ENCODE measurements around the gene MRPL50.
"Not testable (repeated sequence)": the region's sequence is repeated elsewhere in the genome, so short reads cannot be mapped to it uniquely, and the experiment has no call there.

Gene MRPL50

DNA sequence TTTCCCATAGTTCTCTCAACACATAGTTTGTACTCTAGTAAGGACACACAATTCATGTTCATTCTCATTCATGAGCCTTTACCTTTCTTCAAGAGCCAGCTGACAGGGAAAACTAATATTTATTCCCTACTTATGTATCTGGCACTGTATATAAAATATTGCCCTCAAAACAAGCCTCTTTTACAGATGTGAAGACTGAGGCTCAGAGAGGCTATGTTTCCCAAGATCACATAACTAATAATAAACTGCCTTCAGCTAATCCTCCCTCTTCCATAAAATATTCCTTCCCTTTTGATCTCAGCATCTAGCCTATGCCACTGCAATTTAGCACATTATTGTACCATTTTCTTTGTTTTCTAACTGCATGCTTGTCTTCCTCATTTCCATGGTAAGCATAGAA lies 19.0 kb upstream of the MRPL50 start:
- DNase-seq = no peak

GRCh38 chr9:101415578-101415977 lies 17.2 kb upstream of the MRPL50 start:
- no peak for DNase-seq

GRCh38 chr9:101414839-101415238 lies 16.4 kb upstream of the MRPL50 start:
- DNase-seq = no peak

DNA sequence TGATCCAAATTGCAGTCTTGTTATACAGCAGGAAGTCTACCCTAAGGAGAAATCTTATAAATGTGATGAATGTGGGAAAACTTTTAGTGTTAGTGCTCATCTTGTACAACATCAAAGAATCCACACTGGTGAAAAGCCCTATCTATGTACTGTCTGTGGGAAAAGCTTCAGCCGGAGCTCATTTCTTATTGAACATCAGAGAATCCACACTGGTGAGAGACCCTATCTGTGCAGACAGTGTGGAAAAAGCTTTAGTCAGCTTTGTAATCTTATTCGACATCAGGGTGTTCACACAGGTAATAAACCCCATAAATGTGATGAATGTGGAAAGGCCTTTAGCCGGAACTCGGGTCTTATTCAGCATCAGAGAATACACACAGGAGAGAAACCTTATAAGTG lies 10.7 kb upstream of the MRPL50 start:
- no peak for DNase-seq

- DNase-seq = no peak
Measured at GRCh38 chr9:101408374-101409078, 10.1 kb upstream of the MRPL50 start.

- DNase-seq = no peak
Measured at GRCh38 chr9:101403516-101404285, 5.3 kb upstream of the MRPL50 start.

GRCh38 chr9:101400120-101400519 lies 1.7 kb upstream of the MRPL50 start:
- DNase-seq = peak; percentile 34

- DNase-seq = peak; percentile 43
Measured at GRCh38 chr9:101399643-101399970, 1.2 kb upstream of the MRPL50 start.

DNA sequence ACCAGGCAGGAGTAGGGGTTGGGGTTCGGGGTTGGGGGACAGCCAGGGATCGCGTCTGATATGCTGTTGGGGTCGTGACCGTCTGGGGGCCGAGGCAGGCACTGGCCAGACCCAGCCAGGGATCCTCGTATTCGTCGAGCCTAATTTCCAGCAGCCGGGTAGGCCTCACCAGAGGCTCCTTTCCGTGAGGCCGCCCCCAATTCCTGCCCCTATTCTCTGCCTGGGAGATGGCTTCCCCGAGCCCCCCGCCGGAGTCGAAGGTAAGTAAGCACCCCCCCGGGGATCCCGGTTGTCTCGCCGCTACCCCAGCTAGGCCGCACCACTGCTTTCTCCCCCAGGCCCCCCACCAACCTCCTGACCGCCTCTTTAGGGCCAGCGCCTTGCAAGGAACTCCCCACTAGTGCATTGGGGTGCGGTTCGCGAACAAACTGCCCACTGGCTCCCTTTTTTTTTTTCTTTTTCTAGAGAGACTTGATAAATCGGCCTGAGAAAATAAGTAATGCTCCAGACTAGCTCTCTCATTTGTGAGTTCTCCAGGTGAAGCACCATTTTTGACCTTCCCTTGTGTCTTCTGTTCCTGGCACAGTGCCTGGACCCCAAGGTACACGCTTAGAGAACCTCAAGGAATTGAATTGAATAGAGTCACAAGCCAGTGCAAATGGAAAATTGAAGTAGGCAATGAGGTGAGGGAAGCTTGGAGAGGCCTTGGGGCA lies 668 bp upstream of the MRPL50 start:
- DNase-seq = peak; percentile 42

GRCh38 chr9:101397746-101398067 lies 711 bp downstream of the MRPL50 start:
- no peak for DNase-seq

DNA sequence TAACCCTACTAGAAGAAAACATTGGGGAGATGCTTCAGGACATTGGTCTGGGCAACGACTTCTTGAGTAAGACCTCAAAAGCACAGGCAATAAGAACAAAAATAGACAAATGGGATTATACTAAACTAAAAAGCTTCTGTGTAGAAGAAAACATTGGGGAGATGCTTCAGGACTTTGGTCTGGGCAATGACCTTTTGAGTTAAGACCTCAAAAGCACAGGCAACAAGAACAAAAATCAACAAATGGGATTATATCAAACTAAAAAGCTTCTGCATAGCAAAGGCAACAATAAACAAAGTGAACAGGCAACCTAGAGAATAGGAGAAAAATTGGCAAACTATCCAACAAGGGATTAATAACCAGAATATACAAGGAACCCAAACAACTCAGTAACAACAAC lies 3.7 kb downstream of the MRPL50 start:
- no peak for DNase-seq

GRCh38 chr9:101393135-101393534 lies 5.3 kb downstream of the MRPL50 start:
- DNase-seq = no peak

GRCh38 chr9:101388507-101388993 lies 9.9 kb downstream of the MRPL50 start:
- peak; percentile 43 for DNase-seq

DNA sequence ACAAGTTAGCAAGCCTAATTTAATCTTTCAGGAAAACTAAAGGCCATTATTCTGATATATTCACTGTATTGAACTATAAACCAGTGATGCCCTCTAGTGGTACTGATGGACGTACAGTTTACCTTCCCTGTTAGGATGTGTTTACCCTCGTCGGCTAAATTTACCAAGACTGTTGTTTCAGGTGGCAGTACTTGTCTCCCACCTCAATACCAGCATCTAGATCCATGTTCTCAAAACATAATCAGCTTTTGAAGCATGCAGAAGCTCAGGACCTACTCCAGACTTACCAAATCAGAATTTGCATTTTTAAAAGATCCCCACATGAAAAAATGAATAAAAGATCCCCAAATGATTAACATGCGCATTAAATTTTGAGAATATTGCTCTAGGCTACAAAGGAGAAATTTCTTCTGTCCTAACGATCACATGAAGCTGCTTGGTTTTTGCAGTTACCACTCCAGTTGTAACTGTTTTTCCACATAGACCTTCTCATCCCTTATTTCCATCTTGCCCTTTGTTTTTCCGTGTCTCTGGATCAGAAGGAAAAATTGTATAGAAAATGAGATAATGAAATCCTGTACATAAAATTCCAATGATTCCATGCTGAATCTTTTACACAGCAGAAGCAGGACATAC lies 10.4 kb downstream of the MRPL50 start:
- peak; percentile 78 for DNase-seq

DNA sequence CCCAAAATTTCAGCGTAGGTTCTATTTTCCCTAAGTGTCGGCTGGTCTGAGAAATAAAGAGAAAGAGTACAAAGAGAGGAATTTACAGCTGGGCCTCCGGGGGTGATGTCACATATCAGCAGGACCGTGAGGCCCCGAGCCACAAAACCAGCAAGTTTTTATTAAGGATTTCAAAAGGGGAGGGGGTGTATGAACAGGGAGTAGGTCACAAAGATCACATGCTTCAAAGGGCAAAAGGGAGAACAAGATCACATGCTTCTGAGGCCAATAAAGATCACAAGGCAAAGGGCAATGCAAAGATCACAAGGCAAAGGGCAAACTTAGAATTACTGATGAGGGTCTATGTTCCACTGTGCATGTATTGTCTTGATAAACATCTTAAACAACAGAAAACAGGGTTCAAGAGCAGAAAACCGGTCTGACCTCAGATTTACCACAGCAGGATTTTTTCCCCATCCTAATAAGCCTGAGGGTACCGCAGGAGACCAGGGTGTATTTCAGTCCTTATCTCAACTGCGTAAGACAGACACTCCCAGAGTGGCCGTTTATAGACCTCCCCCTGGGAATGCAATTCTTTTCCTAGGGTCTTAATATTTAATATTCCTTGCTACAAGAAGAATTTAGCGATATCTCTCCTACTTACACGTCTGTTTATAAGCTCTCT lies 13.4 kb downstream of the MRPL50 start, which contains the start of gene BAAT:
Gene BAAT, minus strand, starts transcription at position 134 of the 664 bp plus-strand sequence. CDS start 13,602 bp downstream, outside the sequence.
- not testable (repeated sequence) for DNase-seq

GRCh38 chr9:101383361-101383760 lies 15.1 kb downstream of the MRPL50 start:
- no peak for DNase-seq

- DNase-seq = no peak
Measured at GRCh38 chr9:101381833-101382342, 16.5 kb downstream of the MRPL50 start.

- DNase-seq = no peak
Measured at GRCh38 chr9:101381118-101381517, 17.3 kb downstream of the MRPL50 start.

- DNase-seq = no peak
Measured at GRCh38 chr9:101380295-101380694, 18.1 kb downstream of the MRPL50 start.

DNA sequence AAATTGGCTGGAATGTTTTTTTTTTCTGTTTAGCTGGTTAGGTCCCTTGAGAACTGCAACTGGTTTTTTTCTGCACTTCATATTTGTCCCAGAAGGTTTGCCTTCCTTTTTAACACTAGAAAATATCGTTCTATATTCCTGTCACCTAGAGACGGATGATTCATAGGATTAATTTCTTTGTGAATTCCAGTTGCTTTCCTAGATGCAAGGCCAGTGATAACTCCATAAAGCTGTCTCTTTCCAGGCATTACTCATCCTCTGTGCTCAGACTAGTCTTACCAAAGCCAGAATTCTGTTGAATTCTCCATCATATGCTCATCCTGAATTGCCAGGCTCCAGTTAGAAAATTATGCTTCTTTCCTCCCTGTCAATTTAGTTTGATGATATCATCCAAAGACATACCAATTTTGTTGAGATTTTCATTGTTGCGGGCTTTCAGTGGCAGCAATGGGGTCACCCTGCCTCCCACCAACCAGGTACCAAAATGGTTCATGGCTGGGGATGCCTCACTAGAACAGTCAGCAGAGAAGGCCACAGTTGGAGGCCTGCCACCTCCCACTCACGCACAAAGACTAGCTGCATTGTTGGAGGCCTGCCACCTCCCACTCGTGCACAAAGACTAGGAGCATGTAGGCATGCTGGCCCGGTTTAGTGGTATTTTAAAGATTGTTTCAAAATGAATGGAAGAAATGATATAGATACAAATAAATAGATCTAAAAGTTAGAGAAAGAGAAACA lies 22.1 kb downstream of the MRPL50 start:
- no peak for DNase-seq

DNA sequence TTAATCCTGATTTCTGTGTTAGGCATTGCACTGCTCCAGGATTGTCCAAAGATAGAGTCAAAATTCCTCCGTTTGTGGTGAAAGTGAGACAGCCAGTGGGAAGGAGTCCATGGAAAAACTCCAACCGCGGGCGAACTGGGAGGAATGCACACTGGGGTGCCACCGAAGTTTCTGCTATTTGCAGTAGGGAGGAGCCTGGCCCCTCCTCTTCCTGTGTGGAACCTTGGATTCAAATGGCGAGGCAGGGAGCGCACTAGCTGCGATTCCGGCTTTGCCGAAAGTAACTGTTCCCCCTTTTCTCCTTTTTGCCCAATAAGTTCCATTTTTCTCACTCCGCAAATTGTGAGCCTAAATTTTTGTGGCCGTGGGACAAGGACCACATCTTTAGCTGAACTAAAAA lies 22.9 kb downstream of the MRPL50 start:
- DNase-seq = no peak

All from hematopoietic multipotent progenitor cell treated with erythropoietin and hydrocortisone succinate and interleukin-3 and kit ligand, for 8 days (in vitro differentiated cells).